GM23338 (cell line): ENCODE data around the gene MUC22. TPM values are rescaled to one million over a fixed set of nuclear protein-coding genes. Genes with fewer than 3 reads are reported as not detected.
A peak's percentile ranks its signal among the peaks of the same experiment; 100 is the strongest.
"Not testable (repeated sequence)": the region's sequence is repeated elsewhere in the genome, so short reads cannot be mapped to it uniquely, and the experiment has no call there.

Experiments
- ATAC-seq: fragments of 200-7000 bp; cut with Tn5 transposase; 3 replicates; pipeline ENCODE4 v1.9.1; 2020
- DNase-seq: peaks from one replicate; pipeline ENCODE4 v3.0.0-alpha.2; 2015; ENCODE audit warnings: low spot score
- H2AFZ ChIP-seq: fragments of 200-600 bp; sonication (generic); 2 replicates; pipeline ENCODE4 v1.8.0; 2016; ENCODE audit warnings: antibody characterized with exemption, mild to moderate bottlenecking, moderate library complexity
- H3F3A ChIP-seq: fragments of 200-600 bp; sonication (generic); replicated peaks from 2 replicates; pipeline ENCODE4 v1.8.0; 2017; ENCODE audit warnings: antibody characterized with exemption, mixed run types, low read depth
- H3K27ac ChIP-seq: fragments of 200-600 bp; sonication (generic); 2 replicates; pipeline ENCODE4 v1.6.1; 2016; ENCODE audit warnings: low read depth
- H3K27me3 ChIP-seq: fragments of 200-600 bp; sonication (generic); 2 replicates; pipeline ENCODE4 v1.8.0; 2016; ENCODE audit warnings: mild to moderate bottlenecking, mixed run types, moderate library complexity; ENCODE audit not compliant: insufficient read depth
- H3K36me3 ChIP-seq: fragments of 200-600 bp; sonication (generic); 2 replicates; pipeline ENCODE4 v1.8.0; 2016; ENCODE audit warnings: mild to moderate bottlenecking; ENCODE audit not compliant: insufficient read depth
- H3K4me1 ChIP-seq: fragments of 200-600 bp; sonication (generic); 2 replicates; pipeline ENCODE4 v1.8.0; 2016; ENCODE audit warnings: mild to moderate bottlenecking, moderate library complexity; ENCODE audit not compliant: insufficient read depth
- H3K4me2 ChIP-seq: fragments of 200-600 bp; sonication (generic); 2 replicates; pipeline ENCODE4 v1.7.1; 2017; ENCODE audit warnings: mixed run types
- H3K4me3 ChIP-seq: fragments of 200-600 bp; sonication (generic); 2 replicates; pipeline ENCODE4 v1.6.1; 2016; ENCODE audit warnings: mixed run types
- H3K79me2 ChIP-seq: fragments of 200-600 bp; sonication (generic); replicated peaks from 2 replicates; pipeline ENCODE4 v1.8.0; 2017; ENCODE audit warnings: mild to moderate bottlenecking; ENCODE audit not compliant: insufficient read depth
- H3K9me2 ChIP-seq: fragments of 200-600 bp; sonication (generic); 2 replicates; pipeline ENCODE4 v1.8.0; 2017; ENCODE audit not compliant: insufficient read depth
- H4K20me1 ChIP-seq: fragments of 200-600 bp; sonication (generic); replicated peaks from 2 replicates; pipeline ENCODE4 v1.8.0; 2017; ENCODE audit warnings: mild to moderate bottlenecking; ENCODE audit not compliant: insufficient read depth
- H3K27ac Mint-ChIP-seq: 2 replicates; pipeline ENCODE4 v1.8.0; 2020; ENCODE audit warnings: inconsistent platforms, mild to moderate bottlenecking, moderate library complexity, mixed read lengths
- H3K27me3 Mint-ChIP-seq: 3 replicates; pipeline ENCODE4 v1.8.0; 2022; ENCODE audit warnings: low read depth, mild to moderate bottlenecking, moderate library complexity, mixed read lengths, inconsistent platforms; ENCODE audit not compliant: insufficient read depth, poor library complexity
- H3K36me3 Mint-ChIP-seq: 3 replicates; pipeline ENCODE4 v1.8.0; 2021; ENCODE audit warnings: low read depth, mild to moderate bottlenecking, inconsistent platforms, moderate library complexity, mixed read lengths
- H3K4me1 Mint-ChIP-seq: 3 replicates; pipeline ENCODE4 v1.8.0; 2020; ENCODE audit warnings: mild to moderate bottlenecking, inconsistent platforms, mixed read lengths
- H3K4me3 Mint-ChIP-seq: 3 replicates; pipeline ENCODE4 v1.8.0; 2021; ENCODE audit warnings: moderate library complexity, mild to moderate bottlenecking, inconsistent platforms, mixed read lengths
- H3K9me3 Mint-ChIP-seq: 3 replicates; pipeline ENCODE4 v1.8.0; 2020; ENCODE audit warnings: moderate library complexity, mild to moderate bottlenecking, inconsistent platforms, mixed read lengths
- CTCF ChIP-seq, 2 experiments: fragments of 200-600 bp in 1 of 2; sonication (generic) in 1 of 2; conservative IDR thresholded peaks; 2 replicates each; pipeline versions ENCODE4 v1.5.1 to v1.6.1; 2016 to 2017; ENCODE audit warnings: antibody characterized with exemption in 2 of 2, low read depth in 2 of 2, mild to moderate bottlenecking in 2 of 2, moderate library complexity in 1 of 2
- EZH2phosphoT487 ChIP-seq: fragments of 200-600 bp; sonication (generic); IDR thresholded peaks from one replicate; pipeline ENCODE4 v1.8.1; 2018; ENCODE audit warnings: antibody characterized with exemption; ENCODE audit not compliant: unreplicated experiment
- NANOG ChIP-seq: IDR thresholded peaks from 2 replicates; pipeline ENCODE4 v1.6.1; 2016; ENCODE audit warnings: antibody characterized with exemption, borderline replicate concordance
- polyA plus RNA-seq: library from polyadenylated mRNA; unstranded; fragments of >200 nt; fragmentation: Nextera tagmentation; extraction: Ambion mirVana; gene quantifications from 2 replicates; pipeline ENCODE4 v1.2.1, GENCODE V29; 2016
- total RNA-seq: library from RNA; depleted of rRNA; stranded (reverse); fragments of >200 nt; shearing (Covaris generic); gene quantifications from 2 replicates; pipeline ENCODE4 v1.2.3, GENCODE V29; 2014

The MUC22 gene
- total and polyA plus RNA-seq, 2 experiments from 2014 or later, result not detected

DNA sequence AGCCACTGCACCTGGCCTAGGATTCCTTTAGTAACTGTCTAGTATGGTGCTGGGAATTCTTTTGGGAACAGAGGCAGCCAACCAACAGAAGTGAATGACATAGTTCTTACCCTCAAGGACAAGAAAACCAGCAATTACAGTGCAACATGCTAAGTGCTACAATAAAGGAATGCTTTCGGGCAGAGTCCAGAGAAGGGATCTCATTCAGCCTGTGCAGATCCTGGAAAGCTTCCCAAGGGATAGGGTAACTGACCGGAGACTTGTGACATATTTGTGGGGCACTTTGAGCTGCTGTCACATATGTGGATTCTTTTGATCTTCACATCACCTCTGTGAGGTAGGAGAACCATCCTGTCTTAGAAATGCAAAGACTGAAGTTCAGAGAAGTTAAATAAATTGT lies 55.3 kb downstream of the MUC22 start (continued):
- TF ChIP-seq CTCF (conservative IDR thresholded peaks at IDR 0.05; ENCODE audit: low read depth in 2 of 2), result no peak

DNA sequence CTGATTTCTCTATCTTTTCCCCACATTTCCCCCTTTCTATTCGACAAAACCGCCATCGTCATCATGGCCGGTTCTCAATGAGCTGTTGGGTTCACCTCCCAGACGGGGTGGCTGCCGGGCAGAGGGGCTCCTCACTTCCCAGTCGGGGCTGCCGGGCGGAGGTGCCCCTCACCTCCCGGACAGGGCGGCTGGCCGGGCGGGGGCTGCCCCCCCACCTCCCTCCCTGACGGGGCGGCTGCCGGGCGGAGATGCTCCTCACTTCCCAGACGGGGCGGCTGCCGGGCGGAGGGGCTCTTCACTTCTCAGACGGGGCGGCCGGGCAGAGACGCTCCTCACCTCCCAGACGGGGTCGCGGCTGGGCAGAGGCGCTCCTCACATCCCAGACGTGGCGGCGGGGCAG lies 56.8 kb downstream of the MUC22 start:
- not testable (repeated sequence) for H3F3A ChIP-seq
- H3K4me1 Mint-ChIP-seq, result peaks cover 12% of the 10 kb centered on the region

GRCh38 chr6:31067891-31068668 lies 57.8 kb downstream of the MUC22 start:
- not testable (repeated sequence) for H3K4me3 Mint-ChIP-seq, H3K36me3 Mint-ChIP-seq, H4K20me1 ChIP-seq, H2AFZ ChIP-seq, H3K4me3 ChIP-seq, H3K4me2 ChIP-seq, DNase-seq, H3K36me3 ChIP-seq, H3K9me3 Mint-ChIP-seq, H3K27me3 Mint-ChIP-seq, ATAC-seq, H3K27ac ChIP-seq, H3K27ac Mint-ChIP-seq, H3K27me3 ChIP-seq, H3K79me2 ChIP-seq, H3K9me2 ChIP-seq, H3F3A ChIP-seq, H3K4me1 ChIP-seq
- H3K4me1 Mint-ChIP-seq, result peaks cover 19% of the 10 kb centered on the region

More for the DNA sequence above, 56.8 kb downstream of the MUC22 start:
- ATAC-seq, H3K36me3 ChIP-seq, H3K4me1 ChIP-seq, H3K4me2 ChIP-seq, H4K20me1 ChIP-seq, H3K36me3 Mint-ChIP-seq, H3K27ac Mint-ChIP-seq, H3K27me3 ChIP-seq, H3K27ac ChIP-seq, H3K27me3 Mint-ChIP-seq, H3K4me3 Mint-ChIP-seq, H3K4me3 ChIP-seq, H3K9me2 ChIP-seq, H2AFZ ChIP-seq, H3K79me2 ChIP-seq, H3K9me3 Mint-ChIP-seq, DNase-seq: not testable (repeated sequence)

DNA sequence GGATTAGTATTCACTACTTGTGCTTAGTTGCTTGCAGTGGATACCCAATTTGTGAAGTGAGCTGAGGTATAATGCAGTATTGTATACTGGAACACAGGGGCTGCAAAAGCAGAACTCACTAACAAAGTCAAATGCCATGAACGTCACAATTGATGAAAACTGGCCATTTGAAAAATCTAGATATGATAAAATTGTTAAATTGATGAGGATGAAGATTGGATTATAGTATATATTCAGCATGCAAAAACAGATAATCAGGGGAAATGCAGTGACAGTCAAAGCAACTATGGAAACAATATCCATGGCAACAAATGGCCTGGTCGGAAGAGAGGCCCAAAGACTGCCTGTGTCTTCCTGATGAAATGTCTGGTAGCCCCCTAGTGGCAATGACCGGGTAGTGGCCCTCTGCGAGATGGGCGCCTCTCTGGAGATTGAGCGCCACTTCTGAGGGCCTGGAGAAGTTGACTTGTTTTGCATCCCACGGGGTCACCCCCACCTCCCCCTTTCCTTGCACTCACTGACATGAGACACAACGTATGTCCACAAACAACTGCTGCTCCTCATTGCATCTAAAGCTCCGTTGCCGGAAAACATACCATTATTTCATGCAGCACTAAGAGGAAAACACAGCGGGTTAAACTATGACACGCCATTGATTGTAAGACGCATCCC lies 58.5 kb downstream of the MUC22 start:
- Mint-ChIP-seq H3K36me3 (no peaks in the 10 kb centered on the region), H3K27me3 (peaks cover 6% of the 10 kb centered on the region), H3K27ac (no peak overlapping the region), H3K4me3 (no peak overlapping the region), H3K4me1 (peaks cover 19% of the 10 kb centered on the region), H3K9me3 (no peaks in the 10 kb centered on the region; the same call in 2 of the 3 replicates)
- Histone ChIP-seq H3K4me3 (no peak overlapping the region), H3K9me2 (no peaks in the 10 kb centered on the region), H3K27ac (no peak overlapping the region), H3K4me1 (peaks cover 10% of the 10 kb centered on the region; the same call in 1 of the 2 replicates), H3K36me3 (no peaks in the 10 kb centered on the region), H4K20me1 (no peaks in the 10 kb centered on the region), H2AFZ (no peak overlapping the region), H3F3A (0 out of 2 replicates have a peak, but pooled peaks cover 7% of the 10 kb centered on the region), H3K27me3 (no peaks in the 10 kb centered on the region), H3K79me2 (no peaks in the 10 kb centered on the region), H3K4me2 (no peak overlapping the region)
- peak; percentile 89 for DNase-seq
- ATAC-seq, result peak; percentile 76
- TF ChIP-seq EZH2phosphoT487 (no peak), NANOG (no peak), CTCF (conservative IDR thresholded peaks at IDR 0.05; ENCODE audit: low read depth in 2 of 2) (peak; percentile 84 to 85)
